Adrenal gland (tissue), 5 donors: ENCODE measurements around the gene NKAIN2.

Experiments
- POLR2A ChIP-seq, 2 donors: fragments of 450-650 bp; IDR thresholded peaks; one replicate each; pipeline ENCODE4 v1.6.1; 2017; ENCODE audit warnings: antibody characterized with exemption in 2 of 2, mild to moderate bottlenecking in 2 of 2, moderate library complexity in 1 of 2
- TF ChIP-seq, protein P1 (sequence below), 6 experiments: fragments of 450-650 bp in 4 of 6; fragments of 200-600 bp in 2 of 6; sonication (generic) in 1 of 6; IDR thresholded peaks; 1 replicate in 5 of 6; 2 replicates in 1 of 6; pipeline versions ENCODE4 v1.5.1 to v1.8.0; 2016 to 2021; ENCODE audit warnings: antibody characterized with exemption in 6 of 6, mild to moderate bottlenecking in 2 of 6, moderate library complexity in 1 of 6
- donor health status: DM: no; HTN: no; CAD: no.

DNA sequence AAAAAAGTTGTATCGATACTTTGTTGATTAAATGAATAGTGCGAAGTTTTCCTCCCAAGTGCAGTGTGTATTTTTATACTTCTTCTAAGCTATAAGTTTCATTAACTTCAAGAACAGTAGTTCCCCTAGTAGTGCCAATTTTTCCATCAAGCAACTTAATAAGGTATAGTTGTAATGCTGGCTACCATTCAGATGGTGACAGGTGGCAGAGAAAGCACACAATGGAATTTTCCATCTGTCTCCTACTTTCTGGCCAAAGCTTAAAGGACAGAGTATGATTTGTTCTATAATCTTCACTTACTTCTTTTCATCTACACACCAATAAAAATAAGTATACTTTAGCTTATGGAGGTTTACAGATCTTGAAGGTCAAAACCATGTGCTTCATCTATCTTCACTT lies 431.1 kb downstream of the NKAIN2 start:
- TF ChIP-seq POLR2A (IDR thresholded peaks at IDR 0.05), result no peak
- TF ChIP-seq, protein P1, sequence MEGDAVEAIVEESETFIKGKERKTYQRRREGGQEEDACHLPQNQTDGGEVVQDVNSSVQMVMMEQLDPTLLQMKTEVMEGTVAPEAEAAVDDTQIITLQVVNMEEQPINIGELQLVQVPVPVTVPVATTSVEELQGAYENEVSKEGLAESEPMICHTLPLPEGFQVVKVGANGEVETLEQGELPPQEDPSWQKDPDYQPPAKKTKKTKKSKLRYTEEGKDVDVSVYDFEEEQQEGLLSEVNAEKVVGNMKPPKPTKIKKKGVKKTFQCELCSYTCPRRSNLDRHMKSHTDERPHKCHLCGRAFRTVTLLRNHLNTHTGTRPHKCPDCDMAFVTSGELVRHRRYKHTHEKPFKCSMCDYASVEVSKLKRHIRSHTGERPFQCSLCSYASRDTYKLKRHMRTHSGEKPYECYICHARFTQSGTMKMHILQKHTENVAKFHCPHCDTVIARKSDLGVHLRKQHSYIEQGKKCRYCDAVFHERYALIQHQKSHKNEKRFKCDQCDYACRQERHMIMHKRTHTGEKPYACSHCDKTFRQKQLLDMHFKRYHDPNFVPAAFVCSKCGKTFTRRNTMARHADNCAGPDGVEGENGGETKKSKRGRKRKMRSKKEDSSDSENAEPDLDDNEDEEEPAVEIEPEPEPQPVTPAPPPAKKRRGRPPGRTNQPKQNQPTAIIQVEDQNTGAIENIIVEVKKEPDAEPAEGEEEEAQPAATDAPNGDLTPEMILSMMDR (IDR thresholded peaks at IDR 0.05), result no peak
